HepG2 (cell line): ENCODE results near the gene MOCS2. TPM values are rescaled to one million over a fixed set of nuclear protein-coding genes. Genes with fewer than 3 reads are reported as not detected.
A peak's percentile ranks its signal among the peaks of the same experiment; 100 is the strongest.

Experiments
- ATAC-seq: fragments of 200-7000 bp; cut with Tn5 transposase; 3 replicates; pipeline ENCODE4 v1.9.1; 2020; ENCODE audit warnings: mild to moderate bottlenecking, moderate library complexity
- BruUV-seq: library from RNA; stranded (reverse); fragments of 400-500 nt; replicated peaks from 2 replicates; lab custom pipeline; 2021; lab: Mats Ljungman, UMichigan
- CTCF ChIA-PET: fragments of 300-600 bp; formaldehyde crosslinking; extraction: SDS; loops from one replicate; lab custom pipeline; 2021; ENCODE audit warnings: low total read pairs, inconsistent platforms, low intra/inter-chr PET ratio; lab: Yijun Ruan, JAX
- POLR2A ChIA-PET: fragments of 350-600 bp; sonication (Branson Sonifier 250); formaldehyde crosslinking; loops from one replicate; lab custom pipeline; 2020; ENCODE audit warnings: antibody characterized with exemption, inconsistent platforms; lab: Yijun Ruan, JAX
- DNase-seq: peaks from one replicate; pipeline ENCODE4 v3.0.0-alpha.2; 2015; ENCODE audit warnings: low spot score
- FAIRE-seq: peaks from 3 replicates; lab custom pipeline; 2011; peaks lifted over from hg19 to GRCh38; lab: Jason Lieb, UNC
- H2AFZ ChIP-seq: one replicate; pipeline ENCODE4 v1.6.1; 2011; ENCODE audit warnings: low read length, inconsistent platforms
- H3K27ac ChIP-seq: fragments of 300-600 bp; 3 replicates; pipeline ENCODE4 v1.8.0; 2011; ENCODE audit warnings: mixed run types, mild to moderate bottlenecking, mixed read lengths, low read length, inconsistent platforms; ENCODE audit not compliant: insufficient read depth; ENCODE audit errors: extremely low read length
- H3K27me3 ChIP-seq, 2 experiments: fragments of 200-600 bp in 1 of 2; 2 replicates in 1 of 2; 3 replicates in 1 of 2; pipeline versions ENCODE4 v1.6.0 to v1.8.0; 2011; ENCODE audit warnings: low read length in 2 of 2, mild to moderate bottlenecking in 2 of 2, moderate library complexity in 2 of 2, inconsistent platforms in 1 of 2; ENCODE audit not compliant: insufficient read depth in 2 of 2, control insufficient read depth in 1 of 2
- H3K36me3 ChIP-seq, 2 experiments: fragments of 200-600 bp in 1 of 2; replicated peaks in 1 of 2; 2 replicates in 1 of 2; 3 replicates in 1 of 2; pipeline versions ENCODE4 v1.5.1 to v1.8.0; 2011; ENCODE audit warnings: low read length in 2 of 2, inconsistent platforms in 1 of 2; ENCODE audit not compliant: insufficient read depth in 2 of 2, control insufficient read depth in 1 of 2
- H3K4me1 ChIP-seq: 2 replicates; pipeline ENCODE4 v1.5.1; 2012; ENCODE audit warnings: low read length, inconsistent platforms; ENCODE audit not compliant: insufficient read depth
- H3K4me2 ChIP-seq: 2 replicates; pipeline ENCODE4 v1.6.0; 2011; ENCODE audit warnings: low read depth, low read length, inconsistent platforms
- H3K4me3 ChIP-seq, 3 experiments: fragments of 200-600 bp in 1 of 3; sonication (generic), shearing (Covaris generic) in 1 of 3; replicated peaks in 1 of 3; 2 replicates each; pipeline ENCODE4 v1.5.1; 2011 to 2016; ENCODE audit warnings: low read length in 3 of 3, inconsistent platforms in 2 of 3, low read depth in 2 of 3, mild to moderate bottlenecking in 2 of 3, control low read depth in 1 of 3, mixed read lengths in 1 of 3; ENCODE audit not compliant: insufficient read depth in 1 of 3
- H3K79me2 ChIP-seq: one replicate; pipeline ENCODE4 v1.6.1; 2011; ENCODE audit warnings: low read length, inconsistent platforms; ENCODE audit not compliant: insufficient read depth
- H3K9ac ChIP-seq: 2 replicates; pipeline ENCODE4 v1.6.0; 2011; ENCODE audit warnings: mild to moderate bottlenecking, low read depth, low read length, inconsistent platforms; ENCODE audit not compliant: insufficient read depth
- H3K9me3 ChIP-seq: 2 replicates; pipeline ENCODE4 v1.5.1; 2012; ENCODE audit warnings: mild to moderate bottlenecking, low read length
- H4K20me1 ChIP-seq: 2 replicates; pipeline ENCODE4 v1.6.0; 2011; ENCODE audit warnings: inconsistent platforms, mild to moderate bottlenecking, low read length, moderate library complexity; ENCODE audit not compliant: insufficient read depth
- HNRNPL ChIP-seq: fragments of 200-400 bp; formaldehyde crosslinking; IDR thresholded peaks from 2 replicates; pipeline ENCODE4 v1.6.1; 2017; ENCODE audit warnings: mild to moderate bottlenecking, low read depth, low read length
- MAFF ChIP-seq: IDR thresholded peaks from 2 replicates; pipeline ENCODE4 v1.6.1; 2011; ENCODE audit warnings: low read depth, low read length, improper control_type of control experiment
- MYPOP ChIP-seq: sonication (generic); formaldehyde crosslinking; IDR thresholded peaks from 2 replicates; pipeline ENCODE4 v1.8.1; 2023; ENCODE audit warnings: mild to moderate bottlenecking, moderate library complexity, missing genetic modification reagents
- REPIN1 ChIP-seq: sonication (generic); formaldehyde crosslinking; IDR thresholded peaks from 2 replicates; pipeline ENCODE4 v1.8.0; 2022; ENCODE audit warnings: missing genetic modification reagents, low read depth, mild to moderate bottlenecking, borderline replicate concordance
- SNAPC5 ChIP-seq: sonication (generic); formaldehyde crosslinking; IDR thresholded peaks from 2 replicates; pipeline ENCODE4 v1.8.1; 2023; ENCODE audit warnings: mild to moderate bottlenecking, missing genetic modification reagents, borderline replicate concordance
- TBX3 ChIP-seq: fragments of 450-650 bp; IDR thresholded peaks from 2 replicates; pipeline ENCODE4 v1.6.1; 2017; ENCODE audit warnings: antibody characterized with exemption, mild to moderate bottlenecking, inconsistent platforms, borderline replicate concordance
- TIGD3 ChIP-seq: sonication (generic); formaldehyde crosslinking; IDR thresholded peaks from 2 replicates; pipeline ENCODE4 v1.5.1; 2020; ENCODE audit warnings: mild to moderate bottlenecking, missing genetic modification reagents, borderline replicate concordance
- ZFP36L2 ChIP-seq: sonication (generic); formaldehyde crosslinking; IDR thresholded peaks from 2 replicates; pipeline ENCODE4 v1.4.0; 2020; ENCODE audit warnings: missing genetic modification reagents
- ZNF24 ChIP-seq: fragments of 450-650 bp; IDR thresholded peaks from 2 replicates; pipeline ENCODE4 v1.6.1; 2017; ENCODE audit warnings: antibody characterized with exemption, mild to moderate bottlenecking
- ZNF446 ChIP-seq: sonication (generic); formaldehyde crosslinking; IDR thresholded peaks from 2 replicates; pipeline ENCODE4 v1.5.0; 2020; ENCODE audit warnings: mild to moderate bottlenecking, missing genetic modification reagents
- ZNF552 ChIP-seq: sonication (generic); formaldehyde crosslinking; IDR thresholded peaks from 2 replicates; pipeline ENCODE4 v1.9.0; 2022; ENCODE audit warnings: missing genetic modification reagents, mild to moderate bottlenecking, borderline replicate concordance
- WGBS: methylation state at CpG from one replicate; pipeline ENCODE4 v1.1.6; 2017; ENCODE audit warnings: low lambda C conversion rate; 5-methylcytosine and 5-hydroxymethylcytosine counted together
- in situ Hi-C: cut with HindIII; loops from 2 replicates; pipeline ENCODE4 v1.10.0; 2017; ENCODE audit warnings: low pct_unique_long_range_greater_than_20kb; ENCODE audit not compliant: extremely low pct_ligation_motif_present
- intact Hi-C: fragments of 100-400 bp; cut with micrococcal nuclease; formaldehyde crosslinking; loops from one replicate; pipeline ENCODE4 v1.10.0; 2022; ENCODE audit not compliant: unreplicated experiment
- polyA plus RNA-seq, 8 experiments: library from polyadenylated mRNA; depleted of rRNA in 3 of 8; stranded (reverse) in 7 of 8; unstranded in 1 of 8; fragments of >200 nt; fragmentation: Illumina TruSeq in 4 of 8; extraction: Trizol in 4 of 8; gene quantifications; 2 replicates each; pipeline versions ENCODE4 v1.2.1 to v1.2.3, GENCODE V29; 2011 to 2016; ENCODE audit warnings: low read depth in 4 of 8, missing spikeins in 1 of 8, mixed read lengths in 1 of 8; ENCODE audit not compliant: insufficient read depth in 1 of 8
- total RNA-seq, 5 experiments: library from RNA; depleted of rRNA; stranded (reverse); fragments of >200 nt; fragmentation: Illumina TruSeq; extraction: Trizol; gene quantifications; 2 replicates each; pipeline ENCODE4 v1.2.3, GENCODE V29; 2016; ENCODE audit warnings: low read depth in 1 of 5
- TF ChIP-seq, protein P1 (sequence below): sonication (generic); formaldehyde crosslinking; IDR thresholded peaks from 2 replicates; pipeline ENCODE4 v1.5.0; 2020; ENCODE audit warnings: mild to moderate bottlenecking, missing genetic modification reagents

MOCS2 gene
- total and polyA plus RNA-seq, 2 of the 13 experiments (the other 11 are each of a cell fraction or from before 2014, with no cell fraction given), result 19.2 to 41.9 TPM

- ChIA-PET CTCF (no interaction called here), POLR2A (no interaction called here)
- TF ChIP-seq MAFF (0 out of 2 replicates have a peak, but pooled peaks have one; percentile 2), TIGD3 (no peak)
- H4K20me1 ChIP-seq, result no peaks in the 10 kb centered on the region
- peaks cover 26% of the 10 kb centered on the region for H3K79me2 ChIP-seq
- no peak overlapping the region for H3K4me2 ChIP-seq
- no peak for DNase-seq
- H3K27me3 ChIP-seq, result no peaks in the 10 kb centered on the region; a peak in 1 of 5 replicates
- intact Hi-C loops, result no loop called here
- no peak overlapping the region for H3K27ac ChIP-seq
- no peaks in the 10 kb centered on the region for H3K9me3 ChIP-seq
- H3K36me3 ChIP-seq, result peaks cover 1 to 8% of the 10 kb centered on the region in 2 experiments; a peak in 3 of 5 replicates
- BruUV-seq, result no TSS peak
- no peak overlapping the region for H3K9ac ChIP-seq
- WGBS, result 96% methylated on average over 5 of the region's 5 CpGs
- in situ Hi-C loops, result no loop called here
- no peak overlapping the region for H2AFZ ChIP-seq
- ATAC-seq, result no peak
- H3K4me1 ChIP-seq, result peaks cover 27% of the 10 kb centered on the region
- FAIRE-seq, result no peak
- no peak overlapping the region for H3K4me3 ChIP-seq
Observed at GRCh38 chr5:53105611-53106300, 3.8 kb downstream of the MOCS2 start.

DNA sequence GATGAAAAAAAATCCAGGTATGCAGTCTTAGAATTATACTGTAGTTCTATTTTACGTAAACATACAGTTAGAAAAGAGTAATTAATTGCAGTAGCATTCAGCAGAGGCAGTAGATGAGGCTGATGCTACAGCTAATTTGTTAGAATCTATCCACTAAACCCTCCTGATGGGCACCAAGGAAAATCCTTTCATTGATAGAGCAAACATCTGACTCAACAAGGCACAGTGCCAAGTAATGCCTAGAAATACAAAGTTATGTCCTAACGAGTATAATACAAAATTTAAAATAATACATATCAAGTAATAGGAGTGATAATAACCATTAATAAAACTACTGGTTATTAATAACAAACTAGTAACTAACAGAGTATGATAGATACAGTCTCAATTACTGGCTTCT, 9.0 kb downstream of the MOCS2 start:
- in situ Hi-C loops, result no loop called here
- WGBS, result 100% methylated on average over 2 of the region's 2 CpGs
- H3K4me1 ChIP-seq, result peaks cover 25% of the 10 kb centered on the region
- no peak for DNase-seq
- no peak overlapping the region for H3K4me2 ChIP-seq
- no peak overlapping the region for H3K27ac ChIP-seq
- no peaks in the 10 kb centered on the region for H3K9me3 ChIP-seq
- peaks cover 4 to 35% of the 10 kb centered on the region in 2 experiments for H3K36me3 ChIP-seq
- no peak overlapping the region for H2AFZ ChIP-seq
- no peak for TF ChIP-seq SNAPC5 (CRISPR knock-in tag)
- TF ChIP-seq ZNF24, result no peak
- TF ChIP-seq HNRNPL, result no peak
- TF ChIP-seq ZFP36L2, result no peak
- TF ChIP-seq, protein P1, sequence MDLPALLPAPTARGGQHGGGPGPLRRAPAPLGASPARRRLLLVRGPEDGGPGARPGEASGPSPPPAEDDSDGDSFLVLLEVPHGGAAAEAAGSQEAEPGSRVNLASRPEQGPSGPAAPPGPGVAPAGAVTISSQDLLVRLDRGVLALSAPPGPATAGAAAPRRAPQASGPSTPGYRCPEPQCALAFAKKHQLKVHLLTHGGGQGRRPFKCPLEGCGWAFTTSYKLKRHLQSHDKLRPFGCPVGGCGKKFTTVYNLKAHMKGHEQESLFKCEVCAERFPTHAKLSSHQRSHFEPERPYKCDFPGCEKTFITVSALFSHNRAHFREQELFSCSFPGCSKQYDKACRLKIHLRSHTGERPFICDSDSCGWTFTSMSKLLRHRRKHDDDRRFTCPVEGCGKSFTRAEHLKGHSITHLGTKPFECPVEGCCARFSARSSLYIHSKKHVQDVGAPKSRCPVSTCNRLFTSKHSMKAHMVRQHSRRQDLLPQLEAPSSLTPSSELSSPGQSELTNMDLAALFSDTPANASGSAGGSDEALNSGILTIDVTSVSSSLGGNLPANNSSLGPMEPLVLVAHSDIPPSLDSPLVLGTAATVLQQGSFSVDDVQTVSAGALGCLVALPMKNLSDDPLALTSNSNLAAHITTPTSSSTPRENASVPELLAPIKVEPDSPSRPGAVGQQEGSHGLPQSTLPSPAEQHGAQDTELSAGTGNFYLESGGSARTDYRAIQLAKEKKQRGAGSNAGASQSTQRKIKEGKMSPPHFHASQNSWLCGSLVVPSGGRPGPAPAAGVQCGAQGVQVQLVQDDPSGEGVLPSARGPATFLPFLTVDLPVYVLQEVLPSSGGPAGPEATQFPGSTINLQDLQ (CRISPR knock-in tag), result no peak
- TF ChIP-seq TBX3, result no peak
- TF ChIP-seq ZNF446 (CRISPR knock-in tag), result no peak
- TF ChIP-seq REPIN1, result no peak
- TF ChIP-seq ZNF552, result no peak
- TF ChIP-seq MYPOP (CRISPR knock-in tag), result no peak
- ChIA-PET POLR2A (interaction anchor here (2.3 kb wide), 1 partner anchor 9 kb away, joined by 7 read pairs; the partner anchor contains the start of gene MOCS2), CTCF (no interaction called here)
- no peak overlapping the region for H3K4me3 ChIP-seq
- no peak for ATAC-seq
- no peaks in the 10 kb centered on the region for H4K20me1 ChIP-seq
- BruUV-seq, result no TSS peak
- no peak overlapping the region for H3K9ac ChIP-seq
- no peaks in the 10 kb centered on the region for H3K79me2 ChIP-seq
- intact Hi-C loops, result no loop called here
- no peaks in the 10 kb centered on the region for H3K27me3 ChIP-seq
- no peak for FAIRE-seq
